ENCODE results near the gene SPAG17. TPM values are rescaled to one million over a fixed set of nuclear protein-coding genes. Genes with fewer than 3 reads are reported as not detected.

The SPAG17 gene
- polyA plus RNA-seq, 1 donor = 1.4 TPM

DNA sequence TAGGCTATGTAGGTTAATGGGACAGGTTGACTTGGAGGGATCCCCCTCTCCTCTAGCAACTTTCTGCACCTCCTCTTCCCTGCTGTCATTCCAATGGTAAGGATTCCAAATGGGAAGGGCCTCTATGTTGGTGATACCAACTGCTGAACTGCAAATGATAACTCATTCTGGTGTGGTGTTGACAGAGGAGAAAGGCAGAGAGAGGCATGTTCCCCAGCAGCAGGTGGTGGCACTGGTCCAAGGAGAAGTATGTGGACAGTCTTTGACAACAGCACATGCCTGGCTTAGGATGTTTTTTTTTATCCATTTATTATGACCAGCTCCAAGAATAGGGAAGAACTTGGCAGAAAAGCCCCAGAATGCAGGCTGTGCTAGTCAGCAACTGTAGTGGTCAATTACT lies 19.6 kb upstream of the SPAG17 start:
- no peak overlapping the region for H3K27ac ChIP-seq (ENCODE audit: low read length)
- H3K27me3 ChIP-seq (ENCODE audit: control insufficient read depth, insufficient read depth, low read length) = no peaks in the 10 kb centered on the region
- H3K4me1 ChIP-seq (ENCODE audit: control insufficient read depth, insufficient read depth, low read length) = no peaks in the 10 kb centered on the region
- no peak overlapping the region for H3K4me3 ChIP-seq (ENCODE audit: low read length)
- no peak for DNase-seq
- H3K36me3 ChIP-seq (ENCODE audit: control insufficient read depth, insufficient read depth, low read length) = no peaks in the 10 kb centered on the region
- H3K9me3 ChIP-seq (ENCODE audit: control insufficient read depth, low read depth, low read length) = no peaks in the 10 kb centered on the region

DNA sequence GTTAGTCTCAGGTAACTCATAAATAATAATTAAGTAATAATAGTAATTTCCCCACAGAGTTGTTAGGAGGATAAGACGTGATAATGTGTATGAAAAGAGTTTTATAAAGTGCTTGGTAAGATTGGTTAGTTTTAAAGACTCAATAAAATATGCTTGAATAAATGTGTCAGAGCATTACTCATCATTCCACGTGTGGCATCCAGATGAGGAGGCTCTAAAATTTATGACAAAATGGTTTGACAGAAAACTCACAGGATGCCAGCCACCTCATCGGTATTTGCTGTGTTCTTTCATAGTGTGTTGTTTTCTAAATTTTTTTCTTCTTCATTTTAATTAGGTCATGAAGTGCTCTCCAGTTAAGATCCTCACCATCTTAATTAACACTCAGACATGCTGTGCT lies 19.1 kb upstream of the SPAG17 start:
- Histone ChIP-seq H3K27ac (ENCODE audit: low read length) (no peak overlapping the region), H3K9me3 (ENCODE audit: control insufficient read depth, low read depth, low read length) (no peaks in the 10 kb centered on the region), H3K4me3 (ENCODE audit: low read length) (no peak overlapping the region), H3K36me3 (ENCODE audit: control insufficient read depth, insufficient read depth, low read length) (no peaks in the 10 kb centered on the region), H3K4me1 (ENCODE audit: control insufficient read depth, insufficient read depth, low read length) (no peaks in the 10 kb centered on the region), H3K27me3 (ENCODE audit: control insufficient read depth, insufficient read depth, low read length) (no peaks in the 10 kb centered on the region)
- WGBS (ENCODE audit: insufficient coverage, low lambda C conversion rate) = 90% methylated on average over 2 of the region's 3 CpGs
- no peak for DNase-seq

DNA sequence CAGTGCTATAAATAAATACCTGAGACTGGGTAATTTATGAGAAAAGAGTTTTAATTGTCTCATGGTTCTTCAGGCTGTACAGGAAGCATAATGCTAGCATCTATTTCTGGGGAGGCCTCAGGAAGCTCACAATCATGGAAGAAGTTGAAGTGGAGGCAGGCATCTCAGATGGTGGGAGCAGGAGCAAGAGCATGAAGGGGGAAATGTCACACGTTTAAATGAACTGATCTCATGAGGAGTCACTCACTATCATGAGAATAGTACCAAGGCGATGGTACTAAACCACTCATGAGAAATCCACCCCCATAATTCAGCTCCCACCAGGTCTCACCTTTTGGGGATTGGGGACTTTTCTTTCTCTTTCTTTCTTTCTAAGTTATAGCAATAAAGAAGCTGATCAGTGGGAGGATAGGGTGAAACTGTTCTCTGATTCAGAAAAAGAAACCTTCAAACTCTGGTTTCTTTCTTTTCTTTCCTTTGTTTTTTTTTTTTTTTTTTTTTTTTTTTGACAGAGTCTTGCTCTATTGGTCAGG lies 17.1 kb upstream of the SPAG17 start:
- Histone ChIP-seq H3K27ac (ENCODE audit: low read length) (no peak overlapping the region), H3K4me3 (ENCODE audit: low read length) (no peak overlapping the region), H3K36me3 (ENCODE audit: control insufficient read depth, insufficient read depth, low read length) (no peaks in the 10 kb centered on the region), H3K4me1 (ENCODE audit: control insufficient read depth, insufficient read depth, low read length) (no peaks in the 10 kb centered on the region), H3K9me3 (ENCODE audit: control insufficient read depth, low read depth, low read length) (no peaks in the 10 kb centered on the region), H3K27me3 (ENCODE audit: control insufficient read depth, insufficient read depth, low read length) (no peaks in the 10 kb centered on the region)
- WGBS (ENCODE audit: insufficient coverage, low lambda C conversion rate) = no CpG with 5 or more reads among the region's 2 CpGs
- DNase-seq = no peak

DNA sequence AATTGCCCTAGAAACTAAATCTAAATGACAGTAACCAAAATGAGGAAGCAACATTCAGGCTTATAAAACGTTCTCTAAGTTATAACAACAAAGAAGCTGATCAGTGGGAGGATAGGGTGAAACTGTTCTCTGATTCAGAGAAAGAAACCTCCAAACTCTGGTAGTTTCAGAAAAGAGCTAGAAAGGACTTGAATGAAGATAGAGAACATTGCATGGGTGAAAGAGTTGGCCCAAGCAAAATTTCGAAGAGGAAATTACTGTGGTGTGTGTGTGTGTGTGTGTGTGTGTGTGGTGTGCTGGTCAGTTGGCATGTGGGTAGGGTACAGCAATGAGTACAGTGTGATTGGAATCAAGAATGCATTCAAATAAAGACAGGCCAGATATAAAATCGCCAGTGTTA lies 16.5 kb upstream of the SPAG17 start:
- H3K4me1 ChIP-seq (ENCODE audit: control insufficient read depth, insufficient read depth, low read length) = no peaks in the 10 kb centered on the region
- H3K27me3 ChIP-seq (ENCODE audit: control insufficient read depth, insufficient read depth, low read length) = no peaks in the 10 kb centered on the region
- no peaks in the 10 kb centered on the region for H3K36me3 ChIP-seq (ENCODE audit: control insufficient read depth, insufficient read depth, low read length)
- WGBS (ENCODE audit: insufficient coverage, low lambda C conversion rate) = no CpG with 5 or more reads among the region's 3 CpGs
- no peak overlapping the region for H3K4me3 ChIP-seq (ENCODE audit: low read length)
- no peaks in the 10 kb centered on the region for H3K9me3 ChIP-seq (ENCODE audit: control insufficient read depth, low read depth, low read length)
- no peak overlapping the region for H3K27ac ChIP-seq (ENCODE audit: low read length)
- no peak for DNase-seq

DNA sequence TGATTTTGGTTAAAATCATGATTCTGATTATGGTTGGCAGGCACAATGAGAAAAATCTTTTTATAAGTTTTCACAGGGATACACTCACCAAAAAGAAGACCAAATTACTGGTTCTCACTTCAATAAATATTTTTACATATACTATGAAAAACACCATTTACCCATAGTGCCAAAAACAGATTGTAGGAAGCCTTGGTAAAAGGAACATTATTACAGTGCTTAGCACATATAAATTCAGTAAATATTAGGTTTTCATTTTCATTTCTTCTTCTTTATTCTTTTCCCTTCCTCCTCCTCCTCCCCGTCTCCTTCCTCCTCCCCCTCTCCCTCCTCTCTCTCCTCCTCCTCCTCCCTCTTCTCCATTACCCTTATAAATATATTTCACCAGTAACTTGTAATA lies 15.8 kb upstream of the SPAG17 start:
- H3K4me3 ChIP-seq (ENCODE audit: low read length) = no peak overlapping the region
- no peaks in the 10 kb centered on the region for H3K9me3 ChIP-seq (ENCODE audit: control insufficient read depth, low read depth, low read length)
- DNase-seq = no peak
- H3K36me3 ChIP-seq (ENCODE audit: control insufficient read depth, insufficient read depth, low read length) = no peaks in the 10 kb centered on the region
- H3K27me3 ChIP-seq (ENCODE audit: control insufficient read depth, insufficient read depth, low read length) = no peaks in the 10 kb centered on the region
- whole genome bisulfite sequencing (ENCODE audit: insufficient coverage, low lambda C conversion rate) = 80% methylated on average over 1 of the region's 1 CpG
- H3K4me1 ChIP-seq (ENCODE audit: control insufficient read depth, insufficient read depth, low read length) = no peaks in the 10 kb centered on the region
- no peak overlapping the region for H3K27ac ChIP-seq (ENCODE audit: low read length)

DNA sequence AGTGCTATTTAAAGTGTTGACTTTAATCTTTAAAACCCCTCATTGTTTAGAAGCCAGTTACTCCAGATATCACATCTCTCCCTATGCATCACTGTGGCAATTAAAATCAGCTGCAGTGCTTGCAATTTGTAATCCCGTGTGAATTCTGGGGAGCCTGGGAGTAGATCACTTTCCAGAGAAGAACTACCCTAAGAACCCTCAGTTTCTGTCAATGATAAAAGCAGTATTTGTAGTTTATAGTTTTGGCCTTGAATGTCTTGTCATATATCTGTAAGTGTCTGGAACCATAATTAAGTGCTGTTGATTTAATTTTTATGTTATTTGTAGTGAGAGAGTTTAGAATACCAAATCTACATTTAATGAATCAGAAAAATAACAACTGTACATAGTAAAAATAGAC lies 5.5 kb upstream of the SPAG17 start:
- H3K27me3 ChIP-seq (ENCODE audit: control insufficient read depth, insufficient read depth, low read length) = no peaks in the 10 kb centered on the region
- no peak overlapping the region for H3K27ac ChIP-seq (ENCODE audit: low read length)
- WGBS (ENCODE audit: insufficient coverage, low lambda C conversion rate) = no CpG with 5 or more reads among the region's 1 CpG
- H3K36me3 ChIP-seq (ENCODE audit: control insufficient read depth, insufficient read depth, low read length) = no peaks in the 10 kb centered on the region
- no peak overlapping the region for H3K4me3 ChIP-seq (ENCODE audit: low read length)
- H3K4me1 ChIP-seq (ENCODE audit: control insufficient read depth, insufficient read depth, low read length) = no peaks in the 10 kb centered on the region
- no peaks in the 10 kb centered on the region for H3K9me3 ChIP-seq (ENCODE audit: control insufficient read depth, low read depth, low read length)
- no peak for DNase-seq

DNA sequence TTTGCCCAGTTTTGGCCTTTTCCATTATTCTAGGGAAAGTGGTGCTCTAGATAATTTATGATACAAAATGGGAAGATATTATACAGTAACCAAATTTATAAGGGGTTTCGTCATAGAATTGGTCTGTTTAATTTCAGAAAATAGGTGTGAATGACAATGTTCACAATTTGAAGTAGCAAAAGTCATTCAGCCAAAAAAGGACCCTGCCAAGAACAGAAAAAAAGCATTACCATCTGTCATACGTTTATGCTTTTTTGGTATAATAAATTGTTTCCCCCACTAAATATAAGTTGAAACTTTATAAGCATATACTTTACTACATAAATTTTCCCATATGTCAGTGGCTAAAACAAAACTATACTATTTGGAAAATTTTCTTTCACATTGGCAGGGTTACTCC lies 4.5 kb upstream of the SPAG17 start:
- DNase-seq = no peak
- no CpG with 5 or more reads among the region's 2 CpGs for WGBS (ENCODE audit: insufficient coverage, low lambda C conversion rate)
- no peak overlapping the region for H3K27ac ChIP-seq (ENCODE audit: low read length)
- H3K4me3 ChIP-seq (ENCODE audit: low read length) = no peak overlapping the region
- no peaks in the 10 kb centered on the region for H3K4me1 ChIP-seq (ENCODE audit: control insufficient read depth, insufficient read depth, low read length)
- H3K36me3 ChIP-seq (ENCODE audit: control insufficient read depth, insufficient read depth, low read length) = no peaks in the 10 kb centered on the region
- no peaks in the 10 kb centered on the region for H3K9me3 ChIP-seq (ENCODE audit: control insufficient read depth, low read depth, low read length)
- no peaks in the 10 kb centered on the region for H3K27me3 ChIP-seq (ENCODE audit: control insufficient read depth, insufficient read depth, low read length)

DNA sequence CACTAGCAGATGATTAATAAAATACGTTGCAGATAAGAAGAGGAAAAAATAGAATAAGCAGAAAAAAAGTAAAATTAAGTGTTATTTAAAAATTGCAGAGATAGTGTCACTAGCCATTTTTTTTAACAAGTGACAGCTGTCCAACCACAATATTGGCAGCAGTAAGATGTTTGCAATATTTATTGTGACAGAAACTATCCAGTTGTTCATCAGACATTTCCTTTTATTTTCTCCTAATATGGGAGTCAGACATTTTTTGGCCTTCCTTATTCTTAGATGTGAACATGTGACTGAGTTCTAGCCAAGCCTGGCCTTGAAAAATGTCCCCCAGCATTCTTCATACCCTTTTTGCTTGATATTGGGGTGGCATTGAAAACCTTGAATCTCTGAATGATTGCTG lies 3.4 kb upstream of the SPAG17 start:
- H3K4me1 ChIP-seq (ENCODE audit: control insufficient read depth, insufficient read depth, low read length) = no peaks in the 10 kb centered on the region
- H3K9me3 ChIP-seq (ENCODE audit: control insufficient read depth, low read depth, low read length) = no peaks in the 10 kb centered on the region
- no peak for DNase-seq
- no peaks in the 10 kb centered on the region for H3K36me3 ChIP-seq (ENCODE audit: control insufficient read depth, insufficient read depth, low read length)
- WGBS (ENCODE audit: insufficient coverage, low lambda C conversion rate) = 100% methylated on average over 1 of the region's 1 CpG
- no peaks in the 10 kb centered on the region for H3K27me3 ChIP-seq (ENCODE audit: control insufficient read depth, insufficient read depth, low read length)
- H3K4me3 ChIP-seq (ENCODE audit: low read length) = no peak overlapping the region
- H3K27ac ChIP-seq (ENCODE audit: low read length) = no peak overlapping the region

DNA sequence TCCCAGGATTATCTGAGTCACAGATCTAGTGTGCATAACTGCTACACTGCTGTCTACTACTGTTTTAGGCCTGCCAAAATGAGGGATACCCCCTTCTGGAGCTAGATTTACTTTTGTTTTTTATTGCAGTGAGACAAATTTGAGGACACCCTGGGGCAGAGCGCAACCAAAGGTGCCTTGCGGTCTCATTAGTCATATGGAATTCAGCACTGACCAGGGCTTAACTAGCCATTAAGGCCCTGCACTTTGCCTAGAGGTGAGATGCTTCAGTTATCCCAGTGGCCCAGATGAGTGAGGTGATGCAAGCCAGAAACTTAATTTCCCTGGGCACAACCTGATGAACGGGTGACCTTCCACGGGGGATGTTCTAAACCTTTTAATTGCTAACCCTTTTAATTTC lies 998 bp upstream of the SPAG17 start:
- no peak overlapping the region for H3K4me3 ChIP-seq (ENCODE audit: low read length)
- no peaks in the 10 kb centered on the region for H3K36me3 ChIP-seq (ENCODE audit: control insufficient read depth, insufficient read depth, low read length)
- H3K27me3 ChIP-seq (ENCODE audit: control insufficient read depth, insufficient read depth, low read length) = no peaks in the 10 kb centered on the region
- no peaks in the 10 kb centered on the region for H3K4me1 ChIP-seq (ENCODE audit: control insufficient read depth, insufficient read depth, low read length)
- H3K9me3 ChIP-seq (ENCODE audit: control insufficient read depth, low read depth, low read length) = no peaks in the 10 kb centered on the region
- WGBS (ENCODE audit: insufficient coverage, low lambda C conversion rate) = 90% methylated on average over 2 of the region's 4 CpGs
- H3K27ac ChIP-seq (ENCODE audit: low read length) = no peak overlapping the region
- no peak for DNase-seq

DNA sequence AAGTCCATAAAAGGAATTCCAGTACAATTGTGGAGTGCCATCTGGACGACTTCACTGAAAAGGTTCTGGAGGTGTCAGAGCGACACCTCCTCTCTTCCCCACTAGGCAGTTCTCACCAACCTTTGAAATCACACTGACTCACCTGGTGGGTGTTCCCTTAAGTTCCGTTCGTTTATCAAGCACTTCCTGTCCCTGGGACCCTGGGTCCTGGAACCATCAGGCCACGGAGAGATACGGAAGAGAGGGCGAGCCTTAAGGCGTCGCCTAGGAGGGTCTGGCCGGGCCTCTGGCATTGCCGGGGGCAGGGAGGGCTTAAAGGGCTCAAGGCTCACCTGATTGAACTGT lies 317 bp downstream of the SPAG17 start:
- Histone ChIP-seq H3K4me1 (ENCODE audit: control insufficient read depth, insufficient read depth, low read length) (no peaks in the 10 kb centered on the region), H3K27me3 (ENCODE audit: control insufficient read depth, insufficient read depth, low read length) (no peaks in the 10 kb centered on the region), H3K36me3 (ENCODE audit: control insufficient read depth, insufficient read depth, low read length) (no peaks in the 10 kb centered on the region), H3K27ac (ENCODE audit: low read length) (no peak overlapping the region), H3K4me3 (ENCODE audit: low read length) (peak overlapping the region; percentile 38), H3K9me3 (ENCODE audit: control insufficient read depth, low read depth, low read length) (no peaks in the 10 kb centered on the region)
- no peak for DNase-seq
- no CpG with 5 or more reads among the region's 11 CpGs for WGBS (ENCODE audit: insufficient coverage, low lambda C conversion rate)

DNA sequence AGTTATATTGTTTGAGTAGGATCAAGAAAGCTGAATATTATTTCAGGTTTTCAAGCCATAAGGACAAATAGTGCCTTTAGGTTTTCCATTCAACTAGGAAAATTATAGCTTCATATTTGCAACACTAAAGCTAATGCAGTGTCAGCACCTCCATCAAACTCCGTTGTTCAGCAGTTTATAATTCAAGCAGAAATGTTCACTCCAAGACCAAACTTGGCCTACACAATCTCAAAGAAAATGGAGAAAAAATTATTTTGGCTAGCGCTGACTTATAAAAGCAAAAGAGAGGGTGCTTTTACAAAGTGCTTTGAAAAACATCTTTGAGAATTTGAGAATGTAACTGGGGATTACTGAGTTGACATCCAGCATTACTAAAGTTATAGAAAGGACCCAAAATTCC lies 1.4 kb downstream of the SPAG17 start:
- no peaks in the 10 kb centered on the region for H3K36me3 ChIP-seq (ENCODE audit: control insufficient read depth, insufficient read depth, low read length)
- no peak for DNase-seq
- no peak overlapping the region for H3K4me3 ChIP-seq (ENCODE audit: low read length)
- 100% methylated on average over 1 of the region's 2 CpGs for WGBS (ENCODE audit: insufficient coverage, low lambda C conversion rate)
- no peaks in the 10 kb centered on the region for H3K27me3 ChIP-seq (ENCODE audit: control insufficient read depth, insufficient read depth, low read length)
- H3K4me1 ChIP-seq (ENCODE audit: control insufficient read depth, insufficient read depth, low read length) = no peaks in the 10 kb centered on the region
- no peaks in the 10 kb centered on the region for H3K9me3 ChIP-seq (ENCODE audit: control insufficient read depth, low read depth, low read length)
- no peak overlapping the region for H3K27ac ChIP-seq (ENCODE audit: low read length)
